Left lung (tissue), 10 donors: ENCODE data around the gene YPEL3. TPM values are rescaled to one million over a fixed set of nuclear protein-coding genes. Genes with fewer than 3 reads are reported as not detected.

Source experiments
- ATAC-seq: fragments of 200-7000 bp; cut with Tn5 transposase; one replicate; pipeline ENCODE4 v1.9.1; 2020; ENCODE audit warnings: moderate library complexity
- DNase-seq, 4 donors: peaks; one replicate each; pipeline ENCODE4 v3.0.0-alpha.2; 2013 to 2020
- H3K27ac ChIP-seq, 2 donors: fragments of 200-600 bp; sonication (generic) in 1 of 2; one replicate each; pipeline versions ENCODE4 v1.5.0 to v1.8.0; 2020 to 2021
- H3K27me3 ChIP-seq, 2 donors: fragments of 200-600 bp; sonication (generic) in 1 of 2; one replicate each; pipeline versions ENCODE4 v1.5.0 to v1.8.0; 2020 to 2021
- H3K36me3 ChIP-seq, 2 donors: fragments of 200-600 bp; sonication (generic) in 1 of 2; one replicate each; pipeline versions ENCODE4 v1.5.0 to v1.8.0; 2020 to 2021
- H3K4me1 ChIP-seq, 2 donors: fragments of 200-600 bp; one replicate each; pipeline ENCODE4 v1.8.0; 2021
- H3K4me3 ChIP-seq, 2 donors: fragments of 200-600 bp; sonication (generic) in 1 of 2; one replicate each; pipeline versions ENCODE4 v1.5.0 to v1.8.0; 2020 to 2021; ENCODE audit warnings: mild to moderate bottlenecking in 1 of 2
- H3K9me3 ChIP-seq, 2 donors: fragments of 200-600 bp; sonication (generic) in 1 of 2; one replicate each; pipeline versions ENCODE4 v1.5.0 to v1.8.0; 2020 to 2021
- CTCF ChIP-seq, 2 donors: fragments of 200-600 bp; sonication (generic) in 1 of 2; IDR thresholded peaks; one replicate each; pipeline versions ENCODE4 v1.5.0 to v1.8.0; 2021; ENCODE audit warnings: antibody characterized with exemption in 2 of 2
- intact Hi-C, 2 donors: fragments of 100-400 bp; cut with DNase I; formaldehyde crosslinking; loops; one replicate each; pipeline versions ENCODE4 v1.11.2 to v1.14.2; 2022
- polyA plus RNA-seq, 6 donors: library from polyadenylated mRNA; unstranded; fragments of 120-200 nt; gene quantifications; one replicate each; pipeline ENCODE4 v1.2.1, GENCODE V29; 2013; ENCODE audit not compliant: insufficient read length in 6 of 6
- total RNA-seq, 2 donors: library from RNA; stranded (reverse); fragmentation: NEBNext Ultra II Directional; extraction: Animal tissue kit (Norgen Biotek cat#: 25700); gene quantifications; one replicate each; pipeline ENCODE4 v1.2.1, GENCODE V29; 2021
- donor health status: DM: no; HTN: yes; CAD: no.
- donor health status: DM: no; HTN: no; CAD: no.

The YPEL3 gene
- total and polyA plus RNA-seq, 8 donors: 48.8 to 79.5 (median 55.9) TPM

GRCh38 chr16:30087181-30087898 lies 8.7 kb downstream of the YPEL3 start:
- Histone ChIP-seq H3K27ac (peak overlapping the region in 1 of 2 donors; percentile 74), H3K36me3 (peaks cover 0 to 44% of the 10 kb centered on the region in 2 donors), H3K4me3 (no peak overlapping the region), H3K9me3 (no peaks in the 10 kb centered on the region), H3K27me3 (no peaks in the 10 kb centered on the region), H3K4me1 (peaks cover 10 to 50% of the 10 kb centered on the region in 2 donors)
- no peak for ATAC-seq
- no peak for DNase-seq
- TF ChIP-seq CTCF (IDR thresholded peaks at IDR 0.05): no peak
- intact Hi-C loops: no loop called here

GRCh38 chr16:30086291-30087140 lies 9.5 kb downstream of the YPEL3 start:
- peak overlapping the region in 1 of 2 donors; percentile 74 for H3K27ac ChIP-seq
- H3K36me3 ChIP-seq: peaks cover 0 to 52% of the 10 kb centered on the region in 2 donors
- H3K4me3 ChIP-seq: no peak overlapping the region
- intact Hi-C loops: no loop called here
- H3K4me1 ChIP-seq: peaks cover 9 to 45% of the 10 kb centered on the region in 2 donors
- ATAC-seq: no peak
- no peaks in the 10 kb centered on the region for H3K9me3 ChIP-seq
- DNase-seq: peak in 1 of 4 donors; percentile 73
- no peak for TF ChIP-seq CTCF (IDR thresholded peaks at IDR 0.05)
- H3K27me3 ChIP-seq: no peaks in the 10 kb centered on the region

GRCh38 chr16:30085820-30086219 lies 10.2 kb downstream of the YPEL3 start:
- no peaks in the 10 kb centered on the region for H3K9me3 ChIP-seq
- intact Hi-C loops: no loop called here
- H3K27me3 ChIP-seq: no peaks in the 10 kb centered on the region
- no peak overlapping the region for H3K4me3 ChIP-seq
- DNase-seq: no peak
- H3K27ac ChIP-seq: no peak overlapping the region
- peaks cover 0 to 59% of the 10 kb centered on the region in 2 donors for H3K36me3 ChIP-seq
- H3K4me1 ChIP-seq: peaks cover 2 to 38% of the 10 kb centered on the region in 2 donors
- TF ChIP-seq CTCF (IDR thresholded peaks at IDR 0.05): no peak
- ATAC-seq: no peak

- intact Hi-C loops: no loop called here
- ATAC-seq (no peak), DNase-seq (no peak)
- no peak overlapping the region for H3K4me3 ChIP-seq
- peaks cover 0 to 32% of the 10 kb centered on the region in 2 donors for H3K4me1 ChIP-seq
- H3K27me3 ChIP-seq: no peaks in the 10 kb centered on the region
- no peaks in the 10 kb centered on the region for H3K9me3 ChIP-seq
- no peak for TF ChIP-seq CTCF (IDR thresholded peaks at IDR 0.05)
- no peak overlapping the region for H3K27ac ChIP-seq
- peaks cover 0 to 65% of the 10 kb centered on the region in 2 donors for H3K36me3 ChIP-seq
Observed at GRCh38 chr16:30085247-30085646, 10.8 kb downstream of the YPEL3 start.

GRCh38 chr16:30084816-30085159 lies 11.2 kb downstream of the YPEL3 start:
- no peaks in the 10 kb centered on the region for H3K9me3 ChIP-seq
- H3K36me3 ChIP-seq: peaks cover 0 to 69% of the 10 kb centered on the region in 2 donors
- ATAC-seq: no peak
- H3K4me1 ChIP-seq: peaks cover 0 to 28% of the 10 kb centered on the region in 2 donors
- no peak overlapping the region for H3K4me3 ChIP-seq
- no peaks in the 10 kb centered on the region for H3K27me3 ChIP-seq
- no peak for DNase-seq
- intact Hi-C loops: no loop called here
- TF ChIP-seq CTCF (IDR thresholded peaks at IDR 0.05): no peak
- H3K27ac ChIP-seq: no peak overlapping the region
